ENCODE data around the gene GRIFIN. TPM values are rescaled to one million over a fixed set of nuclear protein-coding genes. Genes with fewer than 3 reads are reported as not detected.
"Not testable (repeated sequence)": the region's sequence is repeated elsewhere in the genome, so short reads cannot be mapped to it uniquely, and the experiment has no call there.

GRIFIN gene
- total RNA-seq, 1 donor from 2014 or later = not detected

DNA sequence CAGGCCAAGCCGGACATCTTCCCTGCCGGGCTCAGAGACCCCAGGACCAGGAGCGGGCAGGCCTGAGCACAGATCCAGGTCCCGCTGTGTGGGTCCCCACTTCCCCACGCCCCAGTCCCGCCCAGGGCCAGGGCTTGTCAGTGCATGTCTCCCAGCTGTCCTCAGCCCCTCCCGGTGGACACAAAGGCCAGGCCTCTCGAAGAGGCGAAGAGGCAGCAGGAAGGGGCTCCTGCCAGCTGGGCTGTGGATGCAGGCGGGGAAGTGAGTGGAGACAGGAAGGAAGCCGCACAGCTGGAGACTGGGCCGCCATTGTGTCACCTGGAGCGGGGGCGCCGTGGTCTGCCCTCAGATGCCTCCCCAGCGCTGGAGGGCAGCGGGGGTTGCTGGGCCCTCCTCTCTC, 4.8 kb downstream of the GRIFIN start:
- Mint-ChIP-seq H3K36me3 (ENCODE audit: insufficient read depth) (no peaks in the 10 kb centered on the region), H3K4me1 (ENCODE audit: low read depth) (no peaks in the 10 kb centered on the region), H3K27ac (no peak overlapping the region)

DNA sequence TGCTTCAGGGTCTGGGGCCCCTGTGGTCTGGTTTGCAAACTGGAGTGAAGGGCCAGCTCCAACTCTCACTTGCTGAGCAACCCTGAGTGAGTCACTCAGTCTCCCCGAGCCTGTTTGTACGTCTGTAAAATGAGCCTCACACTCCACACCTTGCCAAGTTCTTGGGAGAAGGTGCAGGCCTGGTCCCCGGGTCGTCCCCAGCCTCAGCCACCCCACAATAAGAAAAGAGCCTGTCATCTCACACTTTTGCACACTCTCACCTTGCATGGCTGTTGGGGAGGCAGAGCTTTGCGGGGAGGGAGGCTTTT, 5.2 kb downstream of the GRIFIN start:
- H3K27ac Mint-ChIP-seq = no peak overlapping the region
- no peaks in the 10 kb centered on the region for H3K4me1 Mint-ChIP-seq (ENCODE audit: low read depth)
- no peak for DNase-seq (ENCODE audit: low spot score, unreplicated experiment)
- peaks cover 7% of the 10 kb centered on the region for H3K27me3 Mint-ChIP-seq
- H3K4me3 Mint-ChIP-seq (ENCODE audit: low read depth) = no peak overlapping the region
- H3K9me3 Mint-ChIP-seq (ENCODE audit: low read depth) = no peaks in the 10 kb centered on the region
- TF ChIP-seq, protein P1, sequence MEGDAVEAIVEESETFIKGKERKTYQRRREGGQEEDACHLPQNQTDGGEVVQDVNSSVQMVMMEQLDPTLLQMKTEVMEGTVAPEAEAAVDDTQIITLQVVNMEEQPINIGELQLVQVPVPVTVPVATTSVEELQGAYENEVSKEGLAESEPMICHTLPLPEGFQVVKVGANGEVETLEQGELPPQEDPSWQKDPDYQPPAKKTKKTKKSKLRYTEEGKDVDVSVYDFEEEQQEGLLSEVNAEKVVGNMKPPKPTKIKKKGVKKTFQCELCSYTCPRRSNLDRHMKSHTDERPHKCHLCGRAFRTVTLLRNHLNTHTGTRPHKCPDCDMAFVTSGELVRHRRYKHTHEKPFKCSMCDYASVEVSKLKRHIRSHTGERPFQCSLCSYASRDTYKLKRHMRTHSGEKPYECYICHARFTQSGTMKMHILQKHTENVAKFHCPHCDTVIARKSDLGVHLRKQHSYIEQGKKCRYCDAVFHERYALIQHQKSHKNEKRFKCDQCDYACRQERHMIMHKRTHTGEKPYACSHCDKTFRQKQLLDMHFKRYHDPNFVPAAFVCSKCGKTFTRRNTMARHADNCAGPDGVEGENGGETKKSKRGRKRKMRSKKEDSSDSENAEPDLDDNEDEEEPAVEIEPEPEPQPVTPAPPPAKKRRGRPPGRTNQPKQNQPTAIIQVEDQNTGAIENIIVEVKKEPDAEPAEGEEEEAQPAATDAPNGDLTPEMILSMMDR (IDR thresholded peaks at IDR 0.05; ENCODE audit: unreplicated experiment) = no peak
- no peaks in the 10 kb centered on the region for H3K36me3 Mint-ChIP-seq (ENCODE audit: insufficient read depth)

More for the DNA sequence above, 4.8 kb downstream of the GRIFIN start:
- Mint-ChIP-seq H3K27me3 (peaks cover 6% of the 10 kb centered on the region), H3K9me3 (ENCODE audit: low read depth) (no peaks in the 10 kb centered on the region), H3K4me3 (ENCODE audit: low read depth) (no peak overlapping the region)
- DNase-seq (ENCODE audit: low spot score, unreplicated experiment) = no peak
- TF ChIP-seq, protein P1 (IDR thresholded peaks at IDR 0.05; ENCODE audit: unreplicated experiment) = no peak

GRCh38 chr7:2470204-2471021, 5.8 kb downstream of the GRIFIN start:
- TF ChIP-seq, protein P1 (IDR thresholded peaks at IDR 0.05; ENCODE audit: unreplicated experiment) = no peak
- Mint-ChIP-seq H3K27me3 (peaks cover 8% of the 10 kb centered on the region), H3K9me3 (ENCODE audit: low read depth) (no peaks in the 10 kb centered on the region), H3K4me3 (ENCODE audit: low read depth) (no peak overlapping the region), H3K4me1 (ENCODE audit: low read depth) (no peaks in the 10 kb centered on the region), H3K36me3 (ENCODE audit: insufficient read depth) (no peaks in the 10 kb centered on the region), H3K27ac (no peak overlapping the region)
- no peak for DNase-seq (ENCODE audit: low spot score, unreplicated experiment)

DNA sequence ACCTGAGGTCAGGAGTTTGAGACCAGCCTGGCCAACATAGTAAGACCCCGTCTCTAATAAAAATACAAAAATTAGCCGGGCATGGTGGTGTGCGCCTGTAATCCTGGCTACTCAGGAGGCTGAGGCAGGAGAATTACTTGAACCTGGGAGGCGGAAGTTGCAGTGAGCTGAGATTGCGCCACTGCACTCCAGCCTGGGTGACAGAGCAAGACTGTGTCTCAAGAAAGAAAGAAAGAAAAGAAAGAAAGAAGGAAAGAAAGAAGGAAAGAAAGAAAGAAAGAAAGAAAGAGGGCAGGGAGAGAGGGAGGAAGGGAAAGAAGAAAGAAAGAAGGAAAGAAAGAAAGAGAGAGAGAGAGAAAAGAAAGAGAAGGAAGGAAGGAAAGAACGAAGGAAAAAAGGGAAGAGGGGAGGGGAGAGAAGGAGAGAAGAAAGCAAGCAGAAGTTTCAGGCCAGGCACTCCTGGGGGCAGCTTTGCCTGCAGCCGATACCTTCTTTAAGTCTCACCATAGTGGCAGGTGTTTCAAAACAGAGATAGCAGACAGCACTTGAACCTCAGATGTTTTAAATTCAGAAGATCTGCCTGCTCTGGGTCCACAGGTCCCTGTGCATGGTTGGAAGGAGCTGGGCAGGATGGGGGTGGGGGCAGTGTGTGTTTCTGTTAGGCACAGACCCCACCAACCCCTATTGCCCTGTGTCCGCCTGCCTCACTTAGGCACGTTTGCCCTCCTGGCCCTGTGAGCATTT, 6.6 kb downstream of the GRIFIN start:
- DNase-seq (ENCODE audit: low spot score, unreplicated experiment); H3K27me3 Mint-ChIP-seq; H3K36me3 Mint-ChIP-seq (ENCODE audit: insufficient read depth); H3K4me3 Mint-ChIP-seq (ENCODE audit: low read depth); H3K4me1 Mint-ChIP-seq (ENCODE audit: low read depth); H3K27ac Mint-ChIP-seq; H3K9me3 Mint-ChIP-seq (ENCODE audit: low read depth): not testable (repeated sequence)

- H3K4me3 Mint-ChIP-seq (ENCODE audit: low read depth) = no peak overlapping the region
- no peaks in the 10 kb centered on the region for H3K36me3 Mint-ChIP-seq (ENCODE audit: insufficient read depth)
- H3K27ac Mint-ChIP-seq = no peak overlapping the region
- peaks cover 8% of the 10 kb centered on the region for H3K27me3 Mint-ChIP-seq
- no peaks in the 10 kb centered on the region for H3K9me3 Mint-ChIP-seq (ENCODE audit: low read depth)
- no peaks in the 10 kb centered on the region for H3K4me1 Mint-ChIP-seq (ENCODE audit: low read depth)
- TF ChIP-seq, protein P1 (IDR thresholded peaks at IDR 0.05; ENCODE audit: unreplicated experiment) = no peak
- DNase-seq (ENCODE audit: low spot score, unreplicated experiment) = no peak
Observed at GRCh38 chr7:2468227-2468626, 8.0 kb downstream of the GRIFIN start.

Data from progenitor cell of endocrine pancreas (in vitro differentiated cells).